Left kidney (tissue), 2 donors: ENCODE results near the gene RNF38. TPM values are rescaled to one million over a fixed set of nuclear protein-coding genes. Genes with fewer than 3 reads are reported as not detected.
A peak's percentile ranks its signal among the peaks of the same experiment; 100 is the strongest.
"Not testable (repeated sequence)": the region's sequence is repeated elsewhere in the genome, so short reads cannot be mapped to it uniquely, and the experiment has no call there.

Source experiments
- DNase-seq: peaks from one replicate; pipeline ENCODE4 v3.0.0-alpha.2; 2013
- polyA plus RNA-seq: library from polyadenylated mRNA; unstranded; fragments of 120-200 nt; gene quantifications from one replicate; pipeline ENCODE4 v1.2.1, GENCODE V29; 2013; ENCODE audit not compliant: insufficient read length

The RNF38 gene
- polyA plus RNA-seq, 1 donor: 56.3 TPM

GRCh38 chr9:36336131-36336907 is 63.8 kb downstream of the RNF38 start:
- no peak for DNase-seq

DNA sequence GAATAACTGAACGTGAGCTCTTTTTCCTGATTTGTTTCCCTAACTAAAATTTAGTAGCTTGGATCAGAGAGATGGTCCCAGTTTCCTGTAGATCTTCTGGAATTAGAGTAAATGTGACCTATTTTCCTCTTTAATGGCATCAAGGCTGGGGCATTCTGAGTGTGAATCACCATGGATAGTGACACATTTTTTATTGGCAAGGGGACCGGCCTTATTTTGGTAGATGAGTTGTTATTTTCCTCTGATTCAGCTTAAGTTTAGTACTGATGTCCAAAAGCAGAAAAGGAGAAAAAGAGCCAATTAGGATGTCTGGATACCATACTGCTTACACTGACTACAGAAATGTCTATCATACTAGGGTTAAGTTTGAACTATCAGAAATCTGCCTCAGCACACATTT is 68.1 kb downstream of the RNF38 start:
- DNase-seq: no peak

DNA sequence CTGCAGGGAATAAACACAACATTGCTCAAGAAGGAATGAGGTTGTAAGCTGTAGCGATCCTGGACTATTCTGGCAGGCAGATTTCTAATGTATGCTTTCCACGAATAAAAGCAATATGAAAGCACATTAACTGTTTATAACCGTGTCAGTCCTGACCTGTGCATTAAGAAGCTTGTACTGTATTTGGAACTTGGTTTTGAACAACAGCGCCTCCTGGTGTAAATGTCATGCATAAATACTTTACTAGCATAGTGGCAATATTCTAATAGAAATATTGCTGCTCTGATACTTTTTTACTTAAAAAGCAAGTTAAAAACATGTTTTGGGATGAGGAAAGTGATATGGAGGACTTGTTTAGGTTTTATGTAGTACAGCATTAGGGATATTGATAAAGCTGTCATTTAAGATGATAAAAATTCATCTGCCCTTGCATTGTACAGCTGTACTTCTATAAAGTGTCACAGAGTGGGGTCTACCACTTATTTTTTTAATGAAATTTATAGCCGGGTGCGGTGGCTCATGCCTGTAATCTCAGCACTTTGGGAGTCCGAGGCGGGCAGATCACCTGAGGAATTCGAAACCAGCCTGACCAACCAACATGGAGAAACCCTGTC is 71.2 kb downstream of the RNF38 start:
- peak; percentile 74 for DNase-seq

DNA sequence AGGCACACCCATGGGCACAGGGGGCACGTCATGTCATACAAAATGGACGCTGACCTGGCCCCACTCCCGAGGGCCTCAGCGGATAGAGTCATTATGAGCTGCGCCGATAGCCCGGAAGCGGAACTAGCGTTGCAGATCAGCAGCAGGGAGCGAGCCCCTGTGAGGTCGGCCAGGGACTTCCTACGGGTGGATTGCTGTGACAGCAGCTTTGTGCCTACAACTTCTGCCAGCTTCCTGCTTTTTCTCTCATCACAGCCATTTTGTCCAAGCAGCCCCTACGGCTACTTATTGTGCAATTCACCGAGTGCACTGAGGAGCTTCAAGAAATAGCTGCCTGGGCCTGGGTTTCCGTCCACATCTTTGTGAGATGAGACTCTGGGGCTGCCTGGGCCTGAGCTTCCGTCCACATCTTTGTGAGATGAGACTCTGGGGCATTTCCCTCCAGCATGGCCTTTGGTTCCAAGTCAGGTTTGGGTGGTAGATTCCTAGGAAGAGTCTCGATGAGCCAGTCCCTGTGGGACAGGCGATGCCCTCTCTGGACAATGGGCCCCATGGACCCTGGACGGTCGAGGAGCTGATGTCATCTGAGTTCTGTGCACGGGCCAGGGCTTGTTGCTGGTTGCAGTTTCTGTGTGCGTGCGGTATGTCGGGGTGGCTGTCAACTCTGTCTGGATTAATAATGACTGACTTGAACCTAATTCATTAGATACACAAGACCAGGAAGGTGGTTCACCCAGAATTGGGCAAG is 74.8 kb downstream of the RNF38 start:
- DNase-seq: no peak

DNA sequence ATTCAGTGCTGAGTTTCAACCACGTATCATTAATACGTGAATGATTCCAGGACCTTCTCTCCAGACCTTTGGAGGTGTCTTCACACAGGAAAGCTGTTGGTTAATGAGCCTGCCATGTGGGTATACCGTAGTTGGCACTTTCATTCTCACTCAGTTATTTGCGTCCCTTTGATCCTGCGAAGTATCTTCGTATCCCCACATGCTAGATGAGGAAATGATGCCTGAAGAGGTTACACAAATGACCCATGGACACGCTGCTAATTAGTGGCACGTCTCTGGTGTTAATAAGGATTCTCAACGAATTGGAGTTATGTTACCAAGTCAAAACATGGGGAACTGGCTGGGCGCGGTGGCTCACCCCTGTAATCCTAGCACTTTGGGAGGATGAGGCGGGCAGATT is 76.1 kb downstream of the RNF38 start:
- DNase-seq: no peak

GRCh38 chr9:36322462-36322861 is 77.6 kb downstream of the RNF38 start:
- DNase-seq: no peak

GRCh38 chr9:36321903-36322302 is 78.2 kb downstream of the RNF38 start:
- not testable (repeated sequence) for DNase-seq

DNA sequence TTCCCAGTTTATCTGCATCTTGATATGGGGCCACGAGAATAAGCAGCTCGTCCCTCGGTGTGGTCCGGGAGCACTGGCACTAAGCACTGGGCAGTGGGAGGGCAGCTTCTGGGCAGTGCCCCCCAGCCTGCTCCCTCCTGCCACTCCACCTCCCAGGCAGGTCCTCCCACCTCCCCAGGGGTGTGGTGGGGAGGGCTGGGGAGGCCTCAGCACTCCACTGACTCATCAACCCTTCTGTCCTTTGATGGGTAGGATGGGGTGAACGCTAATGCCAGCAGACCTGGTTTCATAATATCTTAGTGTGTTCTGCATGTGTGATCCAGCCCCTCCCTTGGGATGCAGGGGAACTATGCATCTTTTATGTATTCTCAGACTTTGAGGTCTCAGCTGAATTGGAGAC is 79.6 kb downstream of the RNF38 start:
- DNase-seq: no peak

GRCh38 chr9:36319806-36320205 is 80.3 kb downstream of the RNF38 start:
- DNase-seq: peak; percentile 62

DNA sequence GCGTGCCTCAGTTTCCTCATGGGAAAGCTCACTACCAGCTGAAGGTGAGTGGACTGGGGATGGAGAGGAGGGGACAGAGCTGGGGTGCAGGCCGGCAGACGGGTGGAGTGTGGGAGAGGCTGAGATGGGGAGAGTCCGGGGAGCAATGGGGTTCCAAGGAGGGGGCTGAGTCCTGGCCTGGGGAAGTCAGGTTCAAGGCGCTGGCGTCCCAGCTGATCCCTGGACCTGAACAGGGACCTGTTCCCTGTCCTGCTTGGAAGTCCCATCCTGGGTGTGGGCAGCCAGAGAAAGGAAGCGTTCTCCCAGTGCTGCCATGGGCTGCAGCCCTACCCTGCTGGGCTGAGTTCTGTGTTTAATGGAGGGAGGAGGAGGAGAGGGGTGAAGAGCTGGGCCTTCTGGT is 80.9 kb downstream of the RNF38 start:
- no peak for DNase-seq

DNA sequence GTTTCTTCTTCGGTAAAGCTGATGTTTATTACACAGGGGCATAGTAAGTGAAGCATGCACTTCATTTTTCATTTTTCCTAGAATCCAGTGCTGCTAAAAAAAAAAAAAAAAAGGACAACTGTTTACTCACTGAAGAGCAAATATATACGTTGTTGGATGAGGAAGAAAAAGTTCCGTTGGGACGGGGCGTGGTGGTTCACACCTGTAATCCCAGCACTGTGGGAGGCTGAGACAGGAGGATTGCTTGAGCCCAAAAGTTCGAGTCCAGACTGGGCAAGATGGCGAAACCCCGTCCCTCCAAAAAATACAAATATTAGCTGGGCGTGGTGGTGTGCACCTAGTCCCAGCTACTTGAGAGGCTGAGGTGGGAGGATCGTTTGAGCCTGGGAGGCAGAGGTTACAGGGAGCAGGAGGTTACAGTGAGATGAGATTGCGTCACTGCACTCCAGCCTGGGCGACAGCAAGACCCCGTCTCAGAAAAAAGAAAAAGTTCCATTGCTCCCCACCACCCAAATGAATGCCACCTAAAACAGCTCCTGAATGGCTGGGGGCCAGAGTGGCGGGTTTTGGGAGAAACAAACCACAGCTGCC is 81.8 kb downstream of the RNF38 start:
- no peak for DNase-seq

DNA sequence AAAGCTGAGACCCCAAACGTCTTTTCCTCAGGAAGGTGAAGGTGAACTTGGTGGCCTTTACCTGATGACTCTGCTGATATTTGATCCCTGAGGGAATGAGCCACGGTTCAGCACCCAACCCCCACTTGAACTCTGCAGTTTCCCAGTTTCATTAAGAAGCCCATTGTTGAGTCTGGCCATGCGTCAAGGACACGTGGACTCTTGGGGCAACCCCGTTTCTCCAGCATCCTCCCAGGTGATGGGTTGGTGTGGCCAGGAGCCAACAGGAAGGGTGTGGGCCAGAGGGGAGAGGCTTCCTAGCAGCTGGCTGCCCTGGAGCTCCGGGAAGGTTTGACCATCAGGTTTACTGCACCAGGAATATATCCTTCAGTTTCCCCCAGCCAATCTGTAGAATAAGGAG is 82.3 kb downstream of the RNF38 start:
- DNase-seq: peak; percentile 50

GRCh38 chr9:36316611-36317317 is 83.3 kb downstream of the RNF38 start:
- DNase-seq: no peak

DNA sequence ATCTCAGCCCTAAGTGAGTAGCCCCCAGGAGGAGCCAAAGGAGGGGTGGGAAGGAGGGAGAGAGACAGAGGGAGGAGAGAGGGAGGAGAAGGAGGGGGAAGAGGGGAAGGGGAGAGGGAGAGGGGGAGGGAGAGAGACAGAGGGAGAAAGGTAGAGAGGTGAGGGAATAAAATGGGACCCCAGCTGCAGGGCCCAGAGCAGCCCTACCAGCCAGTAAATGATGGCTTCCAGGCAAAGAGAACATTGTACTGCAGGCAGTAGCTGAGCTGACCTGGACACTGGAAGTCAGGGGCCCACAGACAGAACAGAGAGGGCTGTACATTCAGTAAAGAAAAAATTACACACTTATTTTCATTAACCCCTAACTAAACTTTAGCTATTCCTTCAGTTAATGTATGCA is 84.0 kb downstream of the RNF38 start:
- no peak for DNase-seq

DNA sequence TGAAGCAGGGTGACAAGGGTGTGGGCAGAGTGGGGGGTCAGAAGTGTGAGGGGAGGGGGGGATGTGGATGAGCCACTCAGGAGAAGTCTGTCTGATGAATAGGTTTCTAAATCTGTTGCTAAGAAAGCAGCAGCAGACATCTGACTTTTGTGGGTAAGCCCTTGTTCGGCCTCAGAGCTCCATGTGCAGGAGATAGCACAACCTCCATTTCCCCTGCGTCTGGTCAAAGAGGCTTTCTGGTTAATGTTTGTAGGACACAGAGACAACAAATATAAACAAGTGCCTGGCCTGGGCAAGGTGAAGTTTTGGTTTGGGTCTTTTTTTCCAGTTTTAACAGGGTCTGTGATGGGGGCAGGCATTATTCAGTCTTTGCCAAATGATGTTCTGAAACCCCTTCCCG is 84.8 kb downstream of the RNF38 start:
- no peak for DNase-seq

DNA sequence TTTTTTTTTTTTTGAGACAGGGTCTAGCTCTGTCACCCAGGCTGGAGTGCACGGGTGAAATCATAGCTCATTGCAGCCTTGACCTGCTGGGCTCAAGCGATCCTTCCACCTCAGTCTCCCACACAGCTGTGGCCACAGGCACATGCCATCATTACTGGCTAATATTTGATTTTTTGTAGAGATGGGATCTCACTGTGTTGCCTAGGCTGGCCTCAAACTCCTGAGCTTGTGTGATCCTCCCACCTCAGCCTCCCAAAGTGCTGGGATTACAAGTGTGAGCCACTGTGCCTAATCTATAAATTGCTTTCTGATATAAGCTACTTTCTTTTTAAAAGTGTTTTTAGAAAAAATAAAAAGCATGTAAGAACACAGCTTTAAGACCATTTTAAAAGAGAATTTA is 85.3 kb downstream of the RNF38 start:
- DNase-seq: no peak

- no peak for DNase-seq
Measured at GRCh38 chr9:36306471-36307306, 93.4 kb downstream of the RNF38 start.

GRCh38 chr9:36304366-36304765 is 95.7 kb downstream of the RNF38 start:
- DNase-seq: not testable (repeated sequence)

- DNase-seq: no peak
Measured at GRCh38 chr9:36301227-36301626, 98.8 kb downstream of the RNF38 start.

GRCh38 chr9:36298566-36298965 is 101.5 kb downstream of the RNF38 start:
- no peak for DNase-seq

DNA sequence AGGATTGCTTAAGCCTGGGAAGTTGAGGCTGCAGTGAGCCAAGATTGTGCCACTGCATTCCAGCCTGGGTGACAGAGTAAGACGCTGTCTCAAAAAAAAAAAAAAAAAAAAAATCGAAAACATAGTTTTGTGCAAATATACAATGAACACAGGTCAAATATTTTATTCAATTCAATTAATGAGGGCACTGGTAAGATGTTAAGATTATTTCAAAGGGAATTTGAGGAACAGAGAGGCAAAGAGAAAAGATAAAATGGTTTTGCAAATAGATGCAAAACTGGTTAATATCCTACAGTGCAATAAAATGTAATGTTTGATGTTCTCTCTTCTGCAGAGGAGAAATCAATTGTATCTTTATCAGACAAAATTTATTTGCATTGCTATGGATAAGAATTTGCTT is 102.3 kb downstream of the RNF38 start:
- DNase-seq: no peak
